Endothelial cell of umbilical vein (primary cell): ENCODE data around the gene RADIL. TPM values are rescaled to one million over a fixed set of nuclear protein-coding genes. Genes with fewer than 3 reads are reported as not detected.

Experiments used
- BruUV-seq: library from RNA; stranded (reverse); fragments of 400-500 nt; replicated peaks from 2 replicates; lab custom pipeline; 2021; lab: Mats Ljungman, UMichigan
- CTCF ChIA-PET: fragments of 300-600, 350-600 bp; sonication (Branson Sonifier 250); formaldehyde crosslinking; loops from one replicate; lab custom pipeline; 2021; ENCODE audit warnings: antibody characterized with exemption, inconsistent platforms; lab: Charles Lee
- POLR2A ChIA-PET: fragments of 300-600, 350-600 bp; sonication (Branson Sonifier 250); formaldehyde crosslinking; loops from one replicate; lab custom pipeline; 2021; ENCODE audit warnings: antibody characterized with exemption, inconsistent platforms; lab: Charles Lee
- DNase-seq: peaks from one replicate; pipeline ENCODE4 v3.0.0-alpha.2; 2011; ENCODE audit warnings: low read depth, low spot score
- FAIRE-seq: peaks from 2 replicates; lab custom pipeline; 2011; peaks lifted over from hg19 to GRCh38; lab: Jason Lieb, UNC
- H2AFZ ChIP-seq: 2 replicates; pipeline ENCODE4 v1.6.0; 2012; ENCODE audit warnings: low read depth, low read length, control low read depth, inconsistent platforms
- H3K27ac ChIP-seq: 2 replicates; pipeline ENCODE4 v1.5.1; 2011; ENCODE audit warnings: low read depth, mild to moderate bottlenecking, control low read depth, low read length, moderate library complexity; ENCODE audit not compliant: insufficient read depth
- H3K27me3 ChIP-seq, 2 experiments: 2 replicates each; pipeline versions ENCODE4 v1.6.0 to v1.6.1; 2011; ENCODE audit warnings: low read length in 2 of 2, mixed read lengths in 1 of 2; ENCODE audit not compliant: control insufficient read depth in 2 of 2, insufficient read depth in 2 of 2
- H3K36me3 ChIP-seq, 2 experiments: 2 replicates in 1 of 2; 3 replicates in 1 of 2; pipeline ENCODE4 v1.5.1; 2011; ENCODE audit warnings: low read length in 2 of 2, mild to moderate bottlenecking in 1 of 2, moderate library complexity in 1 of 2; ENCODE audit not compliant: control insufficient read depth in 2 of 2, insufficient read depth in 2 of 2; ENCODE audit errors: extremely low read depth in 1 of 2
- H3K4me1 ChIP-seq: 3 replicates; pipeline ENCODE4 v1.5.1; 2011; ENCODE audit warnings: mild to moderate bottlenecking, low read length; ENCODE audit not compliant: control insufficient read depth, insufficient read depth; ENCODE audit errors: extremely low read depth
- H3K4me2 ChIP-seq: 2 replicates; pipeline ENCODE4 v1.6.1; 2011; ENCODE audit warnings: low read length, control low read depth, mixed read lengths; ENCODE audit not compliant: insufficient read depth
- H3K4me3 ChIP-seq, 3 experiments: fragments of 200-600 bp in 1 of 3; sonication (generic), shearing (Covaris generic) in 1 of 3; replicated peaks in 1 of 3; 2 replicates each; pipeline ENCODE4 v1.5.1; 2011 to 2016; ENCODE audit warnings: control low read depth in 3 of 3, low read length in 3 of 3, mild to moderate bottlenecking in 2 of 3, inconsistent platforms in 1 of 3, low read depth in 1 of 3, moderate library complexity in 1 of 3; ENCODE audit not compliant: insufficient read depth in 1 of 3
- H3K79me2 ChIP-seq: 2 replicates; pipeline ENCODE4 v1.6.0; 2012; ENCODE audit warnings: low read length, inconsistent platforms; ENCODE audit not compliant: control insufficient read depth, insufficient read depth
- H3K9ac ChIP-seq: replicated peaks from 2 replicates; pipeline ENCODE3; 2011; ENCODE audit warnings: low read length, control low read depth; ENCODE audit not compliant: insufficient read depth; ENCODE audit errors: extremely low read depth
- H3K9me1 ChIP-seq: replicated peaks from 3 replicates; pipeline ENCODE4 v1.6.0; 2011; ENCODE audit warnings: mild to moderate bottlenecking, low read length; ENCODE audit not compliant: control insufficient read depth, insufficient read depth; ENCODE audit errors: extremely low read depth
- H3K9me3 ChIP-seq: replicated peaks from 2 replicates; pipeline ENCODE4 v1.5.1; 2012; ENCODE audit warnings: low read length, inconsistent platforms; ENCODE audit not compliant: control insufficient read depth, insufficient read depth
- H4K20me1 ChIP-seq: replicated peaks from 2 replicates; pipeline ENCODE3; 2011; ENCODE audit warnings: mild to moderate bottlenecking, low read length; ENCODE audit not compliant: control insufficient read depth, insufficient read depth; ENCODE audit errors: extremely low read depth
- CTCF ChIP-seq, 2 donors: IDR thresholded peaks; 1 replicate in 1 of 2; 2 replicates in 1 of 2; pipeline ENCODE4 v1.5.1; 2011; ENCODE audit warnings: low read length in 2 of 2, mild to moderate bottlenecking in 2 of 2, moderate library complexity in 2 of 2, control low read depth in 1 of 2, inconsistent platforms in 1 of 2, low read depth in 1 of 2; ENCODE audit not compliant: insufficient read depth in 1 of 2; ENCODE audit errors: extremely low read depth in 1 of 2
- EZH2 ChIP-seq: IDR thresholded peaks from 2 replicates; pipeline ENCODE4 v1.6.1; 2012; ENCODE audit warnings: borderline replicate concordance, low read depth, mild to moderate bottlenecking, moderate library complexity, low read length, inconsistent platforms; ENCODE audit not compliant: severe bottlenecking
- FOS ChIP-seq: IDR thresholded peaks from 2 replicates; pipeline ENCODE4 v1.6.1; 2011; ENCODE audit warnings: mild to moderate bottlenecking, low read length, moderate library complexity, borderline replicate concordance; ENCODE audit not compliant: insufficient read depth
- GATA2 ChIP-seq: IDR thresholded peaks from 2 replicates; pipeline ENCODE4 v1.7.0; 2011; ENCODE audit warnings: low read depth, mild to moderate bottlenecking, moderate library complexity, mixed read lengths, low read length; ENCODE audit not compliant: insufficient read length, insufficient read depth
- MAX ChIP-seq: IDR thresholded peaks from 2 replicates; pipeline ENCODE4 v1.6.1; 2011; ENCODE audit not compliant: insufficient read depth, insufficient read length
- MYC ChIP-seq: IDR thresholded peaks from one replicate; pipeline ENCODE4 v1.6.1; 2011; ENCODE audit warnings: mild to moderate bottlenecking, low read depth, low read length
- POLR2AphosphoS5 ChIP-seq: IDR thresholded peaks from 2 replicates; pipeline ENCODE4 v1.6.1; 2012; ENCODE audit warnings: low read depth, mild to moderate bottlenecking, control low read depth, low read length, moderate library complexity; ENCODE audit not compliant: insufficient read depth
- dilution Hi-C: fragments of 300-500 bp; cut with MboI; formaldehyde crosslinking; loops from one replicate; pipeline ENCODE4 v1.15.0; 2019; ENCODE audit warnings: low sequenced_read_pairs; ENCODE audit not compliant: extremely low pct_ligation_motif_present
- intact Hi-C: fragments of 100-400 bp; cut with micrococcal nuclease; formaldehyde crosslinking; loops from one replicate; pipeline ENCODE4 v1.10.0; 2022
- polyA plus RNA-seq, 4 experiments: library from polyadenylated mRNA; depleted of rRNA in 3 of 4; stranded (reverse) in 3 of 4; unstranded in 1 of 4; fragments of >200 nt; gene quantifications; 2 replicates each; pipeline versions ENCODE4 v1.2.1 to v1.2.3, GENCODE V29; 2011 to 2012; ENCODE audit warnings: missing spikeins in 1 of 4
- total RNA-seq: library from RNA; stranded (reverse); gene quantifications from 2 replicates; pipeline ENCODE4 v1.2.3, GENCODE V29; 2021

Gene RADIL
- total and polyA plus RNA-seq, 2 donors (not counting 3 experiments of a cell fraction or from before 2014, with no cell fraction given): 1.2 to 2.5 TPM

DNA sequence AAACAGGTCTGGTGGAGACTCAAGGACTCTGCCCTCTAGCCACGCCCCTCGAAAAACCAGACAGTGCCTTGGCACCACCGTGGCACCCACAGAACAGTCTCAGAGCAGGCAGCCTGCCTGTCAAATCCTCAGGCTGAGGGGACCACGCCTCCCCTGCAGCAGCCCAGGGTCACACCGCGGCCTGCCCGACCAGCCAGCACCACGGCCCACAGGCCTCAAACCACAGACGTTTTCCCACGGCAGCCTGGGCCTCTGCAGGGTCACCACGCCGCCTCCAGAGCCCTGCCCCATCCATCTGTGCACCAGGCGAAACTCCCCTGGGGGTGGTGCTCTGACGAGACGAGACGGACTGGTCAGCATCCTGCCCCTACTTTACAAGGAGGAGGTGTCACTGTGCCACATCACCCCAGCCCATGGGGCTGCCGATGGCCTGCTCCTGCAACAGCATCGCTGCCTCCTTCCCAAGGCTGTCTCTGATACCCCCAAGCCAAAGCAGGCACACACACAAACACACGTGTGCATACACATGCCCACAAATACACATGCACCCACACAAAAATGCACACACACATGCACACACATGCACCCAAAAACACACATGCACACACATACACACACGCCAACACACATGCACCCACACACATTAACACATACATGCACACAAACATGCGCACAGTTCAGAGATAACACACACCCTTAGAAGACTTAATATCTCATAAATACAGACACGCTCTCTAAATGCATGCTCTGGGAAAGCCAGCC lies 46.3 kb downstream of the RADIL start:
- no TSS peak for BruUV-seq
- Histone ChIP-seq H3K4me2 (no peak overlapping the region), H3K27me3 (no peaks in the 10 kb centered on the region), H2AFZ (no peak overlapping the region), H3K9me1 (no peaks in the 10 kb centered on the region), H3K36me3 (no peaks in the 10 kb centered on the region), H3K4me1 (no peaks in the 10 kb centered on the region), H3K9me3 (no peaks in the 10 kb centered on the region), H3K4me3 (no peak overlapping the region), H3K79me2 (no peaks in the 10 kb centered on the region), H3K27ac (no peak overlapping the region), H3K9ac (no peak overlapping the region), H4K20me1 (no peaks in the 10 kb centered on the region)
- dilution Hi-C loops (no loop called here), intact Hi-C loops (no loop called here)
- FAIRE-seq: no peak
- CTCF ChIA-PET: no interaction called here
- POLR2A ChIA-PET: no interaction called here
- TF ChIP-seq POLR2AphosphoS5: no peak
- TF ChIP-seq MYC: no peak
- TF ChIP-seq EZH2: no peak
- TF ChIP-seq FOS: no peak
- no peak for TF ChIP-seq GATA2
- no peak for TF ChIP-seq CTCF (IDR thresholded peaks at IDR 0.05; ENCODE audit: extremely low read depth in 1 of 2, insufficient read depth in 1 of 2, low read depth in 1 of 2, low read length in 2 of 2)
- TF ChIP-seq MAX: no peak
- DNase-seq: no peak
